ENCODE data around the gene IZUMO4. TPM values are rescaled to one million over a fixed set of nuclear protein-coding genes. Genes with fewer than 3 reads are reported as not detected.
A peak's percentile ranks its signal among the peaks of the same experiment; 100 is the strongest.
"Not testable (repeated sequence)": the region's sequence is repeated elsewhere in the genome, so short reads cannot be mapped to it uniquely, and the experiment has no call there.

IZUMO4 gene
- total RNA-seq, 2 experiments from 2014 or later: 8.7 to 9.5 TPM

DNA sequence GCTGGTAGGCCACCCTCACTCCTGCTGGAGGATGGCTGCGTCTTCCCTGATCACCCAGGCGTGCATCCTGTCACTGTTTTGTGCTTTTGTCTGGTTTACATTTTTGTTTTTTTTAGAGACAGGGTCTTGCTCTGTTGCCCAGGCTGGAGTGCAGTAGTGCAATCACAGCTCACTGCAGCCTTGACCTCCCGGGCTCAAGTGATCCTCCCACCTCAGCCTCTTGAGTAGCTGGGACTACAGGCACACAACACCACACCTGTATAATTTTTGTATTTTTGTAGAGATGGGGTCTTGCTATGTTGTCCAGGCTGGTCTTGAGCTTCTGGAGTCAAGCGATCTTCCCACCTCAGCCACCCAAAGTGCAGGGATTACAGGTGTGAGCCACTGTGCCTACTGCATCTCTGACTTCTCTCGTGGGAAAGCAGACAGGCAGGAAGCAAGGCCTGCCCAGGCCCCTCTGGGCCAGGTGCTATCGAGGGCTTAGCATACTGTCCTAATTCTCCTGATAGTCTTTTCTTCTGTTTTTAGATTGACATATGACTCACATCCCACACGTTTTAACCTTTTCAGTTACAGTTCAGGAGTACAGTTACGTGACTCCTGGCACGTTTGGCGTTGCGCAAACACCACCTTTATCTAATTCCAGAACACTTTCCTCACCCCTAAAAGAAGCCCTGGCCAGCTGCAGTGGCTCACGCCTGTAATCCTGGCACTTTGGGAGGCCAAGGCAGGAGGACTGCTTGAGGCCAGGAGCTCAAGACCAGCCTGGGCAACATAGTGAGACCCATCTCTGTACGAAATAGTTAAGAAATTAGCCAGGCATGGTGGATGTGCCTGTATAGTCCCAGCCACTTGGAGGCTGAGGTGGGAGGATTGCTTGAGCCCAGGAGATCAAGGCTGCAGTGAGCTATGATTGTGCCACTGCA is 9.8 kb upstream of the IZUMO4 start:
- ATAC-seq (peak; percentile 1), DNase-seq (peak; percentile 59)
- Mint-ChIP-seq H3K4me3 (peak overlapping the region; percentile 67), H3K36me3 (ENCODE audit: low read depth) (peaks cover 72% of the 10 kb centered on the region), H3K4me1 (ENCODE audit: low read depth) (peaks cover 59% of the 10 kb centered on the region), H3K27ac (peak overlapping the region; percentile 94)
- not testable (repeated sequence) for H3K9me3 Mint-ChIP-seq (ENCODE audit: insufficient read depth); H3K27me3 Mint-ChIP-seq (ENCODE audit: low read depth)
- POLR2A ChIA-PET: interaction anchor here (0.6 to 6.2 kb wide), 6 partner anchors 7 to 190 kb away, joined by 3 to 93 read pairs (median 4); partner anchors contain the start of genes IZUMO4 and MOB3A
- CTCF ChIA-PET: interaction anchor here (1.2 to 2.7 kb wide), 8 partner anchors 9 to 189 kb away, joined by 4 to 16 read pairs (median 6); partner anchors contain the start of gene MOB3A

DNA sequence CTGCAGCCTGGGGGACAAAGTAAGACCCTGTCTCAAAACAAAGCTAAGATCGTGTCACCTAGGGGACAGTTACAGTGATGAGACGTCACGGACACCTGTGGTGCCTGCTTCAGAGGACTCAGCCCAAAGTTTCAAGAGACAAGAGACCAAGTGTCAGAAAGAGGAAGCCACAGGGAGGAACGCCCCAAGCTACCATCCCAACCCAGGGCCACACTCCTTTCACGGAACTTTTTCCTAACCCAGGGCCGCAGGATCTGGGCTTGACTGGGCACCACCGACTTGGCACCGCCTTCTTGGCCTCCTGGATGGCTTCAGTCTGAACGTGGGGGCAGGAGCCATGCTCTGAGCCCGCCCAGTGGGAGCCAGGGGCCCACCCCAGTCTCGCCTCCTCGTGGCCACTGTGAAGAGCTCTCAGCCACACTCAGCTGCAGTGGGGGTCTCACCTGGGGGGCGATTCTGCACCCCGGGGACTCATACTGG is 9.1 kb upstream of the IZUMO4 start:
- H3K4me3 Mint-ChIP-seq: peak overlapping the region; percentile 67
- H3K27me3 Mint-ChIP-seq (ENCODE audit: low read depth): no peaks in the 10 kb centered on the region
- ChIA-PET CTCF (interaction anchor here (1.2 to 2.7 kb wide), 8 partner anchors 8 to 190 kb away, joined by 4 to 16 read pairs (median 6); partner anchors contain the start of gene MOB3A), POLR2A (interaction anchor here (0.6 to 6.2 kb wide), 6 partner anchors 7 to 190 kb away, joined by 3 to 93 read pairs (median 4); partner anchors contain the start of genes IZUMO4 and MOB3A)
- peak overlapping the region; percentile 94 for H3K27ac Mint-ChIP-seq
- peak; percentile 57 for DNase-seq
- peak; percentile 18 for ATAC-seq
- H3K36me3 Mint-ChIP-seq (ENCODE audit: low read depth): peaks cover 69% of the 10 kb centered on the region
- peaks cover 59% of the 10 kb centered on the region for H3K4me1 Mint-ChIP-seq (ENCODE audit: low read depth)
- no peaks in the 10 kb centered on the region for H3K9me3 Mint-ChIP-seq (ENCODE audit: insufficient read depth)

DNA sequence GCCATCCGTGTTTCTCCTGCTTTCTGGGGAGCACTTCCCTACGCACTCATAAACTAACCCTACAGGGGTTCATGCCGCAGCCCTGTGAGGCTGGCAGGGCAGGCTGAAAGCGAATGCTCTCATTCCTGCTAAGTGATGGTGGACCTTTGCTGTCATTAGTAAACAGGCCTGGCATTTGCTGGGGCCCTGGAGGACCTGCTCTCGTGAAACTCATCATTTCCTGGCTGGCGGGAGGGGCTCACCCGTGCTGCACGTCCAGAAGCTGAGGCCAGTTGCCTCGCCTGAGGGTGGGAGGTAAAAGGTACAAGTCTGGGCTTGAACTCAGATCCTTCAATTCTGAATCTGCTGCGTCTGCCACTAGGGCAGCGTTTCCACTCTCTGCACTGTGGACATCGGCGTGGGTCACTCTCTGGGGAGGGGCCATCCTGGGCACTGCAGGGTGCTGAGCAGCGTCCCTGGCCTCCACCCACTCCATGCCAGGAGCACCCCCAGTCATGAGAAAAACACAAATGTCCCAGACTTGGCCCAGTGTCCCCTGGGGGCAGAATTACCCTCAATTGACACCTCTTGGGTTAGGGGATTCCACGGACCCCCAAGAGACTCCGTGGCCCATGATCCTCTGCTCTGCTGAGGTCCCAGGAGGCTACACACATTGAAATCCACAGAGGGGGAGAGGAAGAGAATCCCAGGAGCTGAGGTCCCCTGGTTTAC is 7.6 kb upstream of the IZUMO4 start:
- Mint-ChIP-seq H3K36me3 (ENCODE audit: low read depth) (peaks cover 65% of the 10 kb centered on the region), H3K27ac (peak overlapping the region; percentile 92), H3K4me1 (ENCODE audit: low read depth) (peaks cover 69% of the 10 kb centered on the region), H3K27me3 (ENCODE audit: low read depth) (no peaks in the 10 kb centered on the region), H3K9me3 (ENCODE audit: insufficient read depth) (no peaks in the 10 kb centered on the region), H3K4me3 (peak overlapping the region; percentile 67)
- no peak for ATAC-seq
- ChIA-PET CTCF (interaction anchor here (0.9 to 2.7 kb wide), 3 partner anchors 19 to 59 kb away, joined by 3 to 16 read pairs (median 3); no protein-coding TSS in a partner anchor), POLR2A (interaction anchor here (1.1 to 1.5 kb wide), 2 partner anchors 37 to 192 kb away, joined by 4 to 5 read pairs; no protein-coding TSS in a partner anchor)
- DNase-seq: peak; percentile 52

- Mint-ChIP-seq H3K9me3 (ENCODE audit: insufficient read depth) (no peaks in the 10 kb centered on the region), H3K27me3 (ENCODE audit: low read depth) (no peaks in the 10 kb centered on the region), H3K4me1 (ENCODE audit: low read depth) (peaks cover 72% of the 10 kb centered on the region), H3K4me3 (peak overlapping the region; percentile 67), H3K36me3 (ENCODE audit: low read depth) (peaks cover 65% of the 10 kb centered on the region), H3K27ac (peak overlapping the region; percentile 92)
- POLR2A ChIA-PET: interaction anchor here (1.1 kb wide), 1 partner anchor 38 kb away, joined by 5 read pairs; no protein-coding TSS in a partner anchor
- DNase-seq (no peak), ATAC-seq (no peak)
- CTCF ChIA-PET: interaction anchor here (1.6 kb wide), 1 partner anchor 37 kb away, joined by 3 read pairs; no protein-coding TSS in a partner anchor
These were observed 7.0 kb upstream of the IZUMO4 start for GRCh38 chr19:2089727-2090053.

- H3K4me3 Mint-ChIP-seq; DNase-seq; H3K9me3 Mint-ChIP-seq (ENCODE audit: insufficient read depth); H3K27me3 Mint-ChIP-seq (ENCODE audit: low read depth); ATAC-seq: not testable (repeated sequence)
- Mint-ChIP-seq H3K4me1 (ENCODE audit: low read depth) (peaks cover 62% of the 10 kb centered on the region), H3K27ac (peak overlapping the region; percentile 57), H3K36me3 (ENCODE audit: low read depth) (peaks cover 64% of the 10 kb centered on the region)
- POLR2A ChIA-PET: interaction anchor here (0.9 to 7.1 kb wide), 3 partner anchors 7 to 42 kb away, joined by 3 to 93 read pairs (median 5); no protein-coding TSS in a partner anchor
- CTCF ChIA-PET: interaction anchor here (1.3 to 4.5 kb wide), 4 partner anchors 7 to 228 kb away, joined by 3 to 22 read pairs (median 6); no protein-coding TSS in a partner anchor
These were observed 4.7 kb upstream of the IZUMO4 start for GRCh38 chr19:2091926-2092525.

GRCh38 chr19:2096034-2096479 is 658 bp upstream of the IZUMO4 start, which contains the start of gene MOB3A:
Gene MOB3A (minus strand): TSS chr19:2096326. CDS start chr19:2078560, 17,766 bp downstream.
- Mint-ChIP-seq H3K9me3 (ENCODE audit: insufficient read depth) (no peaks in the 10 kb centered on the region), H3K27ac (peak within 1 kb of the TSS; percentile 88), H3K4me3 (peak within 1 kb of the TSS; percentile 82), H3K36me3 (ENCODE audit: low read depth) (peaks cover 43% of the 10 kb centered on the region), H3K4me1 (ENCODE audit: low read depth) (peaks cover 30% of the 10 kb centered on the region), H3K27me3 (ENCODE audit: low read depth) (no peaks in the 10 kb centered on the region)
- ATAC-seq: peak; percentile 63
- peak; percentile 90 for DNase-seq
- ChIA-PET POLR2A (interaction anchor here (0.6 to 7.1 kb wide), 4 partner anchors 11 to 47 kb away, joined by 3 to 93 read pairs (median 4); no protein-coding TSS in a partner anchor), CTCF (interaction anchor here (0.7 to 4.5 kb wide), 8 partner anchors 9 to 361 kb away, joined by 3 to 22 read pairs (median 5); no protein-coding TSS in a partner anchor)

DNA sequence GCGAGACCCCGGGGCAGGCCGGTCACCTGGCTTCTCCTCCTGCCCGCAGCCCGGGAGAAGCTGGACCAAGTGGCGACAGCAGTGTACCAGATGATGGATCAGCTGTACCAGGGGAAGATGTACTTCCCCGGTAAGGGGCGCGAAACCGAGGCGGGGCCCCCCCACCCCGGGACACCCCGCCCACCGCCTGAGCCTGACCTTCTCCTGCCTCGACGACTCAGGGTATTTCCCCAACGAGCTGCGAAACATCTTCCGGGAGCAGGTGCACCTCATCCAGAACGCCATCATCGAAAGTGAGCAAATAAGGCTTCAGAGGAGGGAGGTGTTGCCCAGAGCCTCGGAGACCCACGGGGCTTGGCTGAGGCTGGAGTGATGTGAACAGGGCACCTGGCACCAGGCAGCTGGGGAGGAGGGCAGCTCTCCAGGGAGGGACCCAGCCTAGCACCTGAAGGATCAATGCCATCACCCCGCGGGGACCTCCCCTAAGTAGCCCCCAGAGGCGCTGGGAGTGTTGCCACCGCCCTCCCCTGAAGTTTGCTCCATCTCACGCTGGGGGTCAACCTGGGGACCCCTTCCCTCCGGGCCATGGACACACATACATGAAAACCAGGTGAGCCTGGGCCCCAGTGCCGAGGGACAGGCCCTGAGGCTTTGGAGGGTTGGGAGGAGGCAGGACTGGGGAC is 629 bp downstream of the IZUMO4 start:
- Mint-ChIP-seq H3K27me3 (ENCODE audit: low read depth) (no peaks in the 10 kb centered on the region), H3K4me3 (peak overlapping the region; percentile 82), H3K9me3 (ENCODE audit: insufficient read depth) (no peaks in the 10 kb centered on the region), H3K36me3 (ENCODE audit: low read depth) (peaks cover 43% of the 10 kb centered on the region), H3K4me1 (ENCODE audit: low read depth) (peaks cover 23% of the 10 kb centered on the region), H3K27ac (peak overlapping the region; percentile 87)
- POLR2A ChIA-PET: interaction anchor here (0.6 to 7.1 kb wide), 3 partner anchors 13 to 64 kb away, joined by 3 to 93 read pairs (median 3); no protein-coding TSS in a partner anchor
- DNase-seq: peak; percentile 52
- CTCF ChIA-PET: interaction anchor here (0.5 to 1.1 kb wide), 6 partner anchors 13 to 165 kb away, joined by 3 to 4 read pairs (median 3); no protein-coding TSS in a partner anchor
- ATAC-seq: no peak

GRCh38 chr19:2097886-2098327 is 1.2 kb downstream of the IZUMO4 start:
- no peak for DNase-seq
- H3K4me1 Mint-ChIP-seq (ENCODE audit: low read depth): peaks cover 19% of the 10 kb centered on the region
- peak overlapping the region; percentile 82 for H3K4me3 Mint-ChIP-seq
- CTCF ChIA-PET: interaction anchor here (0.5 to 1.1 kb wide), 3 partner anchors 46 to 164 kb away, joined by 3 read pairs; no protein-coding TSS in a partner anchor
- H3K27me3 Mint-ChIP-seq (ENCODE audit: low read depth): no peaks in the 10 kb centered on the region
- H3K36me3 Mint-ChIP-seq (ENCODE audit: low read depth): peaks cover 40% of the 10 kb centered on the region
- POLR2A ChIA-PET: interaction anchor here (1.2 to 7.1 kb wide), 2 partner anchors 13 to 56 kb away, joined by 3 to 93 read pairs; no protein-coding TSS in a partner anchor
- ATAC-seq: no peak
- no peaks in the 10 kb centered on the region for H3K9me3 Mint-ChIP-seq (ENCODE audit: insufficient read depth)
- H3K27ac Mint-ChIP-seq: no peak overlapping the region

DNA sequence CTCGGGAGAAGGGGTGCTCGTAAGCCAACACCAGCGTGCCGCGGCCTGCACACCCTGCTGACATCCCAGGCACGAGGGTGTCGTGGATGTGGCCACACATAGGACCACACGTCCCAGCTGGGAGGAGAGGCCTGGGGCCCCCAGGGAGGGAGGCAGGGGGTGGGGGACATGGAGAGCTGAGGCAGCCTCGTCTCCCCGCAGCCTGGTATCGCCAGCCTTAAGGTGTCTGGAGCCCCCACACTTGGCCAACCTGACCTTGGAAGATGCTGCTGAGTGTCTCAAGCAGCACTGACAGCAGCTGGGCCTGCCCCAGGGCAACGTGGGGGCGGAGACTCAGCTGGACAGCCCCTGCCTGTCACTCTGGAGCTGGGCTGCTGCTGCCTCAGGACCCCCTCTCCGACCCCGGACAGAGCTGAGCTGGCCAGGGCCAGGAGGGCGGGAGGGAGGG is 2.4 kb downstream of the IZUMO4 start:
- no peaks in the 10 kb centered on the region for H3K27me3 Mint-ChIP-seq (ENCODE audit: low read depth)
- CTCF ChIA-PET: no interaction called here
- H3K9me3 Mint-ChIP-seq (ENCODE audit: insufficient read depth): no peaks in the 10 kb centered on the region
- peaks cover 39% of the 10 kb centered on the region for H3K36me3 Mint-ChIP-seq (ENCODE audit: low read depth)
- peaks cover 12% of the 10 kb centered on the region for H3K4me1 Mint-ChIP-seq (ENCODE audit: low read depth)
- POLR2A ChIA-PET: no interaction called here
- ATAC-seq (no peak), DNase-seq (no peak)
- H3K4me3 Mint-ChIP-seq: no peak overlapping the region
- H3K27ac Mint-ChIP-seq: no peak overlapping the region
